HG03354 (cell line): ENCODE data around the gene SOCS6.
A peak's percentile ranks its signal among the peaks of the same experiment; 100 is the strongest.

Experiments used
- ATAC-seq: cut with Tn5 transposase; IDR thresholded peaks from one replicate; pipeline ENCODE4 v1.9.1; 2021; ENCODE audit warnings: mild to moderate bottlenecking; ENCODE audit not compliant: unreplicated experiment, poor library complexity, severe bottlenecking

The SOCS6 gene

GRCh38 chr18:70287731-70288130, 1.1 kb upstream of the SOCS6 start:
- ATAC-seq = no peak

DNA sequence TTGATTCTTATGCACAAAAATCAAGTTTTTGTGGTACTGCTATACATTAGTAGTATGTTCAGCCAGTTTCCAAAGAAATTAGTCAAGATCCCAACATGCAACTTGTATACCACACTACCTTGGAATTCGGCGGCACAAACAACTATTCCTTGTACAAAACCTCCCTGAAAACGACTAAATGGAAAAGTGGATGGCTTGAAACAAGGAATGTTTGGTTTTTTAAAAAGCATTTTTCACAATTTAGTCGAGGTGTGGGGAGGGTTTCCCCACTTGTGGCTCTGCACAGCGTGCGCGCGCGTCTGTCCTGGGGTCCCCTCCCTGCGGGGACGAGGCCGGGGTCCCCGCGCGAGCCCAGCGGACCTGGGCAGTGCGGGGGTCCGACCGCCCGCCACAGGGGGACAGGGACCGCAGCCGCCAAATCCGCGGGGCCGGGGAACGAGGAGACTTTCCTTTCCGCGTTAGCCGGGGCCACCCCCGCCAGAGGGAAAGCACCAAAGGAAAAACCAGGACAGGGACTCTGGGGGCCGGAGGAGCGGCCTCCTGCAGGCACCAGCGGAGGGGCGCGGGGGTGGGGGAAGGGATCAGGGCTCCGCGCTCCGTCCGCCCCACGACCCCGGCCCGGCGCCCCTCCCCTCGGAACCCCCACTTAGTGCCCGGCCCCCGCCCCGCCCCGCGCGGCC, 534 bp upstream of the SOCS6 start:
- ATAC-seq = peak; percentile 27

DNA sequence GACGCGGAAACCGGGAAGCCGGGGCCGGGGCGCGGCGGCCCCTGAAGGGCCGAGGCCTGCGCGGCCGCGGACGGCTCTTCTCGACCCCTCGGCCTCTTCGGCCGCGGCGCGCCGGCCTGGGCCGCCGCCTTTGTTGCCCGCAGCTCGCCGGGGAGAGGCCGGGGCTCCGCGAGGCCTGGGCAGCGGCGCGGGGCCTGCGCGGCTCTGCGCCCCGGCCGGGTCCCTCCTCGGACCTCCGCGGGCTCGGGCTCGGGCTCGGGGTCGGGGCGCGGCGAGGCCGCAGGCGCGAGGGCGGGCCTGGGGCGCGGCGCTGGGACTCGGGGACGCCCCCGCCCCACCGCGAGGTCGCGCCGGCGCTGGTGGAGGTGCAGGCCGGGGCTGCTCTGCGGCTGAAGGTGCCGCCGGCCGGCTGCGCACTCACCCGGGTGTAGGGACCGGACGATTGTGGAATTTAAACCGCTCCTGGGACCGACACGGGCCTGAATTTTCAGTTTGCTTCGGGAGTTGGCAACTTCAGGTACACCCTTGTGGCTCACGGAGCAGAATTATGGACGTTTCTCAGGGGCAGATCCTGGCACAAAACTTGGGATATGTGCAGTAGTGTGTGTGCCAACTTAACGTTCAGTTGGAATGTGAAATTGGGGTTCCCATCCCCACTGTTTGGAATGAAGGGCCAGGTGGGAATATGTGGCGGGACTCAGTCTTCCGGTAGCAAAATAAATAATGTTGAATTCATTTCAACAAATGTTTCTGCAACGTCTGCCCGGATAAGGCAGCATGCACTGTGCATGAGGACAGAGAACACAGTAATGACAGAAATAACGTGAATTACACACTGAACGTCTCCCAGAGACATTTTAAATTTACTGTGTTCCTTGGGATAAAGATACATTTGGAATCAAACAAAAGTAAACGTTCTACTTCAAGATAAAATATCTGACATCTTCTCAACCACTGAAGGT, 787 bp downstream of the SOCS6 start:
- ATAC-seq = peak; percentile 58

DNA sequence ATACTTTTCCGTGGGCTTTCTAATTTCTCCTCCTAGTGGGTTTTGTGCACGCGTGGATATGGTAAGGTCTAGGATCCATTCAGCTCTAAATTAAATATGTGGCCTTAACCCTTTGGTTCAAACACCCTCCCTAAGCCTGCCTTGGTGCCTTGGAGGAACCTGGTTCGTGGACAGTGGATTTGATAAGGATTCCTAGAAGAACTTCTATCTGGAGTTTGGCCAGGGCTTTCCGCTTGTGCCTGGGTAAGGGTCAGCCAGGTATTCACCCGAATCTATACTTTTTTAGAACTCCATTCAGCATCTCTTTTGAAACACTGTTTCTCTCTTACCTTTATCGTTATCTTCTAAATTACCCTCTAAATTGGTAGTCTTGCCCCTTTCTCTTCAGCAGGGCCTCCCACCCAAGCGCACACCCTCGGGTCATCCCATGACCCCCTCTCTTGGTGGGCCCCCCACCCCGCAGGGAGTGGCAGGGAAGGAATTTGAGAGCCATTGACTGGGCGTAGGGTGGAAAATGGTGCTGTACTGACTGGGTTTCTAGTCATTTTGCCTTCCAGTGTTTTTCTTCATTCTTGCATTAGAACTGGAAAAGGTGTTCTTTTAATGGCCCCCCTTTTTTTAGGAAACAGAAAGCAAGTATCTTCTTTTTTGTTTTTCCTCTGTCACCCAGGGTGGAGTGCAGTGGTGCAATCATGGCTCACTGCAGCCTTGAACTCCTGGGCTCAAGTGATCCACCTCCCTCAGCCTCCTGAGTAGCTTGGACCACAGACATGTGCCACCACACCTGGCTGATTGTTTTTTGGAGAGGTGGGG, 1.8 kb downstream of the SOCS6 start:
- no peak for ATAC-seq

DNA sequence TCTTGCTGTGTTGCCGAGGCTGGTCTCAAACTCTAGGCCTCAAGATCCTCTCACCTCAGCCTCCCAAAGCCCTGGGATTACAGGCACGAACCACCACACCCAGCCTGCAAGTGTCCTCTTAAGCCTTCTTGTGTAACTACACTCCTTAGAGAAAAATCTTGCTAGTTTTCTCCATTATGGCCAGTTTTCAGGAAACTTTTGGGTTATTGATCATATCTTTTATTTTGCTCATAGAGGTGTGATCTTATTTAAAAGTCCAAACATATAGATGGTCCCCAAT, 2.4 kb downstream of the SOCS6 start:
- ATAC-seq = no peak

DNA sequence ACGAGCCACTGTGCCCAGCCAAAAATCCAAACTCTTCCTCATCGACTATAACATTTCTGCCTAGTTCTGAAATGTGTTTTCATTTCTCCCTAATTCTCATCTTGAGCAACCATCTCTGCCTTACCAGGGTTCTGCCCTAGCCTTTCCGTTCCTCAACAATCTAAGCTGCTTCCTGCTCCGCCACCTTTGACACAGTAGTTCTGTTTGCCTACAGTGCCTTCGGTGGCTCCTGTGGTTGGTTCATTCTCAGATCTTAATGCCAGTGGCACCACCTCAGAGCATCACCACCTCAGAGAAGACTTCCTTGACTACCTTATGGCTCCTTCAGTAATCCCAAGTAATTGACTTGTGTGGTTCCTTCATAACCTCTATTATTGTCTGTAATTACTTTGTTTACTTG, 3.8 kb downstream of the SOCS6 start:
- no peak for ATAC-seq

GRCh38 chr18:70293166-70293565, 4.3 kb downstream of the SOCS6 start:
- ATAC-seq = no peak

- ATAC-seq = no peak
Measured at GRCh38 chr18:70294471-70295191, 5.8 kb downstream of the SOCS6 start.

- ATAC-seq = no peak
Measured at GRCh38 chr18:70295192-70296188, 6.6 kb downstream of the SOCS6 start.

DNA sequence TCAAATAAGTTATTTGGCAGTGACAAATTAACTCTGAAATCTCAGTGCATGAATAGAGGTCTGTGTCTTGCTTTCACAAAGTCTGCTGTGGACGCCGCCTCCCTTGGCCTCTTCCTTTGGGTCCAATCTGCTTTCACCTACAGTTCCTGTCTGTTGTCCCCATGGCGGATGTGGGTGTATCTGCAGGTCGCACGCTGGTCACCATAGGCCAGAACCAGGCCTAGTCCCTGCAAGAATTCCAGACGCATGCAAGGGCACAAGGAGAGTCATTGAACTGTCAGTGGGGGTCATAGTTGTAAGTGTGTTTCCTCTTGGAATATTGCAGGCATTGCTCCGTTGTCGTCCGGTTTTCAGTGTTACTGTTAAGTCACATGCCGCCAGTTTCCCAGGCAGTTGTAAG, 7.4 kb downstream of the SOCS6 start:
- no peak for ATAC-seq

DNA sequence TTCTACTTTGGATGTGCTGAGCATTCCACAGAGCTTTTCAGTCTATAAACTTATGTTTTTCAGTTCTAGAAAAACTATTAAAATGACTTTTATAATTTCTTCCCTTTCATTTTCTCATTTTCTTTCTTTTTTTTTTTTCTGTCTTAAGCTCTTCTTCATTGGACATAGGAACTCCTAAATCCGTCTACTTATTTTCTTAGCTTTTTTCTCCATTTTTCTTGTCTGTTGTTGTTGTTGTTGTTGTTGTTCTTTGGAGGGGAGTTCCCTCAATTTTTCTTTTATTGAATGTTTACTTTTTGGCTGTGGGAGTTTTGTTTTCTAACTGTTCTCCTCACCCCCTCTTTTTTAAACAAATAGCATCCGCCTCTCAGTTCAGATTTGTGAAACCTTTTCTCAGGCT, 7.9 kb downstream of the SOCS6 start:
- ATAC-seq = no peak

DNA sequence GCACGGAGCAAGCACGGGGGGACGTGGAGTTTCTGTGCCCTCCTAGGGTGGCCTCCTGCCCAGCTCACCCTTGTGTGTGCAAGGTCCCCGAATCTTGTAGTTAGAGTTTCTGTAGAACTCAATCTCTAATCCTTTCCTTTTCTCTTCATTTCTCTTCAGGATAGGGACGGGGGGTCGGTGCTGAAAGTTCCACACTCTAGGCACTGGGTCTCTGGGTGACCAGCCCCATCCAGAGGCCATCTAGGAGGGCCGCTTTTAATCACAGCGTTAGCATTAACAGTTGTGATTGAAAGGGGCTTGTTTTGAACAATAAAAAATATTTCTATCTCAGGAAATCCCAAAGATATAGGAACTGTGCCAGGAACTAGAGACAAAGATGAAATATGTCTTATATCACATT, 10.5 kb downstream of the SOCS6 start:
- ATAC-seq = no peak

GRCh38 chr18:70301667-70302066, 12.8 kb downstream of the SOCS6 start:
- ATAC-seq = no peak

GRCh38 chr18:70308555-70309294, 19.9 kb downstream of the SOCS6 start:
- no peak for ATAC-seq

DNA sequence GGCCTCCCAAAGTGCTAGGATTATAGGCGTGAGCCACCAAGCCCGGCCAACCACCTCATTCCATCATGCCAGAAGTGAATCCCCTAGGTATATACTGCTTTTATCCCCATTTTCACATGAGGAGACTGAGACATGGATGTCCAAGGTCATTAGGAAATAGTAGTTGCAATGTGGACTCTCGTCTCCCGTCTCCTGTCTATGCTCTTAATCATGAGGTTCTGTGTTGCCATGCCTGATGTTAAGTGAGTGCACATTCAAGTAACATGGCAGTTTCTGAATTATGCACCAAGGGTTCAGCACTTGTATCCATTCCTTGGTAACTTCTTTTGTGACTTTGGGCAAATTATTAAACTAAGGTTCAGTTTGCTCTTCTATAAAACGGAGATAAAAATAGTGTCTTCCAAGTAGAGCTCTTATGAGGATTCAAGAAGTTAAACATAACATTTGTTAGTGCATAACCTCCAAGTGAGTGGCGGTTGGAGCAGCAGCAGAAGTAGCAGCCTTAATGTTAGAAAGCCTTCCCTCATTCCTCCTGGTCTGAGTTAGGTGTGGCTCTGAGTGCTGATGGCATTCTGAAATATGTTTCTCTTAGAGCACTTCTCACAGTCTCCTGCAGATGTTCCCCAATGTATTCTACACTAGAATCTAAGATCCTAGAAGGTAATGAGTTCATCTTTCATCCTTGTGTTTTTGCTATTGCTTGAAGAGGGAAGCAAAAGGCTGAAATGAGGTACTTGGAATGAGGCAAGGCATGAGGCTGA, 21.9 kb downstream of the SOCS6 start:
- no peak for ATAC-seq

GRCh38 chr18:70311726-70312125, 22.9 kb downstream of the SOCS6 start:
- ATAC-seq = no peak

DNA sequence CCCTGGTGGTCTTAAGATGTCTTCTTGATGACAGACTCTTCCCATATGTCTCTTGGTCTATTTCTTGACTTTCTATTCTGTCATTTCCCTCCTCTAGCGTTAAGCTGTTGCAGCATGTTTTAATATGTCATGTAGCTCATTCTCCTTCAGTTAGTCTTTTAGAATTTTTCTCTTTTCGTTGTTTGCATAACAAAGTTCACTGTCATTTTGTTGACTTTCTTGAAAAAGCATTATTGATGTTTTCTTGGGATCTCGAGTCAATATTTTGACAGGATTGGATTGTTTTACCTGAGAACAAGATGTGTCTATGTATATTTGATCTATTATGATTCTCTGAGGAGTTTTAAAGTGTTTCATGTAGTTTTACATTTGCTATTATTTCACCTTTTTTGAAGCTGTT, 24.8 kb downstream of the SOCS6 start:
- no peak for ATAC-seq
